Endothelial cell of umbilical vein (primary cell): ENCODE data around the gene LAPTM4A. TPM values are rescaled to one million over a fixed set of nuclear protein-coding genes. Genes with fewer than 3 reads are reported as not detected.

Experiments
- BruUV-seq: library from RNA; stranded (reverse); fragments of 400-500 nt; replicated peaks from 2 replicates; lab custom pipeline; 2021; lab: Mats Ljungman, UMichigan
- CTCF ChIA-PET: fragments of 300-600, 350-600 bp; sonication (Branson Sonifier 250); formaldehyde crosslinking; loops from one replicate; lab custom pipeline; 2021; ENCODE audit warnings: antibody characterized with exemption, inconsistent platforms; lab: Charles Lee
- POLR2A ChIA-PET: fragments of 300-600, 350-600 bp; sonication (Branson Sonifier 250); formaldehyde crosslinking; loops from one replicate; lab custom pipeline; 2021; ENCODE audit warnings: antibody characterized with exemption, inconsistent platforms; lab: Charles Lee
- DNase-seq: peaks from one replicate; pipeline ENCODE4 v3.0.0-alpha.2; 2011; ENCODE audit warnings: low read depth, low spot score
- FAIRE-seq: peaks from 2 replicates; lab custom pipeline; 2011; peaks lifted over from hg19 to GRCh38; lab: Jason Lieb, UNC
- H2AFZ ChIP-seq: 2 replicates; pipeline ENCODE4 v1.6.0; 2012; ENCODE audit warnings: low read depth, low read length, control low read depth, inconsistent platforms
- H3K27ac ChIP-seq: 2 replicates; pipeline ENCODE4 v1.5.1; 2011; ENCODE audit warnings: low read depth, mild to moderate bottlenecking, control low read depth, low read length, moderate library complexity; ENCODE audit not compliant: insufficient read depth
- H3K27me3 ChIP-seq, 2 experiments: 2 replicates each; pipeline versions ENCODE4 v1.6.0 to v1.6.1; 2011; ENCODE audit warnings: low read length in 2 of 2, mixed read lengths in 1 of 2; ENCODE audit not compliant: control insufficient read depth in 2 of 2, insufficient read depth in 2 of 2
- H3K36me3 ChIP-seq, 2 experiments: 2 replicates in 1 of 2; 3 replicates in 1 of 2; pipeline ENCODE4 v1.5.1; 2011; ENCODE audit warnings: low read length in 2 of 2, mild to moderate bottlenecking in 1 of 2, moderate library complexity in 1 of 2; ENCODE audit not compliant: control insufficient read depth in 2 of 2, insufficient read depth in 2 of 2; ENCODE audit errors: extremely low read depth in 1 of 2
- H3K4me1 ChIP-seq: 3 replicates; pipeline ENCODE4 v1.5.1; 2011; ENCODE audit warnings: mild to moderate bottlenecking, low read length; ENCODE audit not compliant: control insufficient read depth, insufficient read depth; ENCODE audit errors: extremely low read depth
- H3K4me2 ChIP-seq: 2 replicates; pipeline ENCODE4 v1.6.1; 2011; ENCODE audit warnings: low read length, control low read depth, mixed read lengths; ENCODE audit not compliant: insufficient read depth
- H3K4me3 ChIP-seq, 3 experiments: fragments of 200-600 bp in 1 of 3; sonication (generic), shearing (Covaris generic) in 1 of 3; replicated peaks in 1 of 3; 2 replicates each; pipeline ENCODE4 v1.5.1; 2011 to 2016; ENCODE audit warnings: control low read depth in 3 of 3, low read length in 3 of 3, mild to moderate bottlenecking in 2 of 3, inconsistent platforms in 1 of 3, low read depth in 1 of 3, moderate library complexity in 1 of 3; ENCODE audit not compliant: insufficient read depth in 1 of 3
- H3K79me2 ChIP-seq: 2 replicates; pipeline ENCODE4 v1.6.0; 2012; ENCODE audit warnings: low read length, inconsistent platforms; ENCODE audit not compliant: control insufficient read depth, insufficient read depth
- H3K9ac ChIP-seq: replicated peaks from 2 replicates; pipeline ENCODE3; 2011; ENCODE audit warnings: low read length, control low read depth; ENCODE audit not compliant: insufficient read depth; ENCODE audit errors: extremely low read depth
- H3K9me1 ChIP-seq: replicated peaks from 3 replicates; pipeline ENCODE4 v1.6.0; 2011; ENCODE audit warnings: mild to moderate bottlenecking, low read length; ENCODE audit not compliant: control insufficient read depth, insufficient read depth; ENCODE audit errors: extremely low read depth
- H3K9me3 ChIP-seq: replicated peaks from 2 replicates; pipeline ENCODE4 v1.5.1; 2012; ENCODE audit warnings: low read length, inconsistent platforms; ENCODE audit not compliant: control insufficient read depth, insufficient read depth
- H4K20me1 ChIP-seq: replicated peaks from 2 replicates; pipeline ENCODE3; 2011; ENCODE audit warnings: mild to moderate bottlenecking, low read length; ENCODE audit not compliant: control insufficient read depth, insufficient read depth; ENCODE audit errors: extremely low read depth
- CTCF ChIP-seq, 2 donors: IDR thresholded peaks; 1 replicate in 1 of 2; 2 replicates in 1 of 2; pipeline ENCODE4 v1.5.1; 2011; ENCODE audit warnings: low read length in 2 of 2, mild to moderate bottlenecking in 2 of 2, moderate library complexity in 2 of 2, control low read depth in 1 of 2, inconsistent platforms in 1 of 2, low read depth in 1 of 2; ENCODE audit not compliant: insufficient read depth in 1 of 2; ENCODE audit errors: extremely low read depth in 1 of 2
- EZH2 ChIP-seq: IDR thresholded peaks from 2 replicates; pipeline ENCODE4 v1.6.1; 2012; ENCODE audit warnings: borderline replicate concordance, low read depth, mild to moderate bottlenecking, moderate library complexity, low read length, inconsistent platforms; ENCODE audit not compliant: severe bottlenecking
- FOS ChIP-seq: IDR thresholded peaks from 2 replicates; pipeline ENCODE4 v1.6.1; 2011; ENCODE audit warnings: mild to moderate bottlenecking, low read length, moderate library complexity, borderline replicate concordance; ENCODE audit not compliant: insufficient read depth
- GATA2 ChIP-seq: IDR thresholded peaks from 2 replicates; pipeline ENCODE4 v1.7.0; 2011; ENCODE audit warnings: low read depth, mild to moderate bottlenecking, moderate library complexity, mixed read lengths, low read length; ENCODE audit not compliant: insufficient read length, insufficient read depth
- JUN ChIP-seq: IDR thresholded peaks from 2 replicates; pipeline ENCODE4 v1.6.1; 2011; ENCODE audit warnings: borderline replicate concordance, low read depth; ENCODE audit not compliant: insufficient read length, insufficient read depth
- MAX ChIP-seq: IDR thresholded peaks from 2 replicates; pipeline ENCODE4 v1.6.1; 2011; ENCODE audit not compliant: insufficient read depth, insufficient read length
- MYC ChIP-seq: IDR thresholded peaks from one replicate; pipeline ENCODE4 v1.6.1; 2011; ENCODE audit warnings: mild to moderate bottlenecking, low read depth, low read length
- POLR2AphosphoS5 ChIP-seq: IDR thresholded peaks from 2 replicates; pipeline ENCODE4 v1.6.1; 2012; ENCODE audit warnings: low read depth, mild to moderate bottlenecking, control low read depth, low read length, moderate library complexity; ENCODE audit not compliant: insufficient read depth
- dilution Hi-C: fragments of 300-500 bp; cut with MboI; formaldehyde crosslinking; loops from one replicate; pipeline ENCODE4 v1.15.0; 2019; ENCODE audit warnings: low sequenced_read_pairs; ENCODE audit not compliant: extremely low pct_ligation_motif_present
- intact Hi-C: fragments of 100-400 bp; cut with micrococcal nuclease; formaldehyde crosslinking; loops from one replicate; pipeline ENCODE4 v1.10.0; 2022
- polyA plus RNA-seq, 4 experiments: library from polyadenylated mRNA; depleted of rRNA in 3 of 4; stranded (reverse) in 3 of 4; unstranded in 1 of 4; fragments of >200 nt; gene quantifications; 2 replicates each; pipeline versions ENCODE4 v1.2.1 to v1.2.3, GENCODE V29; 2011 to 2012; ENCODE audit warnings: missing spikeins in 1 of 4
- total RNA-seq: library from RNA; stranded (reverse); gene quantifications from 2 replicates; pipeline ENCODE4 v1.2.3, GENCODE V29; 2021

LAPTM4A gene
- total and polyA plus RNA-seq, 2 donors (not counting 3 experiments of a cell fraction or from before 2014, with no cell fraction given): 155 to 427 TPM

GRCh38 chr2:20001361-20001863, 50.0 kb downstream of the LAPTM4A start:
- H3K9ac ChIP-seq: no peak overlapping the region
- ChIA-PET CTCF (interaction anchor here (1.0 to 1.7 kb wide), 3 partner anchors 14 to 92 kb away, joined by 3 to 19 read pairs (median 4); no protein-coding TSS in a partner anchor), POLR2A (no interaction called here)
- H3K27ac ChIP-seq: no peak overlapping the region
- dilution Hi-C loops: no loop called here
- no peak overlapping the region for H2AFZ ChIP-seq
- H3K9me3 ChIP-seq: no peaks in the 10 kb centered on the region
- no peaks in the 10 kb centered on the region for H4K20me1 ChIP-seq
- H3K27me3 ChIP-seq: no peaks in the 10 kb centered on the region
- no TSS peak for BruUV-seq
- H3K4me3 ChIP-seq: no peak overlapping the region
- H3K36me3 ChIP-seq: no peaks in the 10 kb centered on the region
- no peak for DNase-seq
- no peaks in the 10 kb centered on the region for H3K79me2 ChIP-seq
- FAIRE-seq: no peak
- TF ChIP-seq EZH2: no peak
- no peak for TF ChIP-seq JUN
- no peak for TF ChIP-seq FOS
- no peak for TF ChIP-seq CTCF (IDR thresholded peaks at IDR 0.05; ENCODE audit: extremely low read depth in 1 of 2, insufficient read depth in 1 of 2, low read depth in 1 of 2, low read length in 2 of 2)
- TF ChIP-seq MAX: no peak
- no peak for TF ChIP-seq POLR2AphosphoS5
- no peak for TF ChIP-seq GATA2
- no peak for TF ChIP-seq MYC
- intact Hi-C loops: no loop called here
- no peaks in the 10 kb centered on the region for H3K9me1 ChIP-seq
- no peak overlapping the region for H3K4me2 ChIP-seq
- no peaks in the 10 kb centered on the region for H3K4me1 ChIP-seq
